Fibroblast of lung (primary cell): ENCODE results near the gene DENND6B. TPM values are rescaled to one million over a fixed set of nuclear protein-coding genes. Genes with fewer than 3 reads are reported as not detected.
A peak's percentile ranks its signal among the peaks of the same experiment; 100 is the strongest.

ENCODE experiments used
- DNase-seq, 2 donors: peaks; one replicate each; pipeline versions ENCODE4 v3.0.0 to v3.0.0-alpha.2; 2010; ENCODE audit warnings: low read depth in 2 of 2
- H2AFZ ChIP-seq: 2 replicates; pipeline ENCODE4 v1.5.1; 2012; ENCODE audit warnings: low read length, control low read depth, inconsistent platforms
- H3K27ac ChIP-seq: 2 replicates; pipeline ENCODE4 v1.5.1; 2011; ENCODE audit warnings: low read length, control low read depth; ENCODE audit not compliant: insufficient read depth
- H3K27me3 ChIP-seq: 2 replicates; pipeline ENCODE4 v1.5.1; 2011; ENCODE audit warnings: mild to moderate bottlenecking, low read length; ENCODE audit not compliant: control insufficient read depth, insufficient read depth
- H3K36me3 ChIP-seq: 2 replicates; pipeline ENCODE4 v1.5.1; 2011; ENCODE audit warnings: low read length; ENCODE audit not compliant: control insufficient read depth, insufficient read depth
- H3K4me1 ChIP-seq: 2 replicates; pipeline ENCODE4 v1.5.1; 2011; ENCODE audit warnings: low read length; ENCODE audit not compliant: control insufficient read depth, insufficient read depth; ENCODE audit errors: extremely low read depth
- H3K4me2 ChIP-seq: 2 replicates; pipeline ENCODE4 v1.5.1; 2011; ENCODE audit warnings: low read length, control low read depth; ENCODE audit not compliant: insufficient read depth; ENCODE audit errors: extremely low read depth
- H3K4me3 ChIP-seq, 4 experiments: fragments of 200-600 bp in 1 of 4; sonication (generic) in 1 of 4; replicated peaks in 1 of 4; 2 replicates each; pipeline ENCODE4 v1.5.1; 2011 to 2016; ENCODE audit warnings: low read length in 4 of 4, low read depth in 3 of 4, mild to moderate bottlenecking in 3 of 4, control low read depth in 2 of 4, inconsistent platforms in 1 of 4, mixed read lengths in 1 of 4; ENCODE audit not compliant: insufficient read depth in 1 of 4; ENCODE audit errors: control extremely low read depth in 1 of 4
- H3K79me2 ChIP-seq: 2 replicates; pipeline ENCODE4 v1.5.1; 2012; ENCODE audit warnings: mild to moderate bottlenecking, low read length, inconsistent platforms; ENCODE audit not compliant: control insufficient read depth, insufficient read depth
- H3K9ac ChIP-seq: 2 replicates; pipeline ENCODE4 v1.5.1; 2011; ENCODE audit warnings: mild to moderate bottlenecking, low read length, control low read depth; ENCODE audit not compliant: insufficient read depth
- H3K9me3 ChIP-seq: 2 replicates; pipeline ENCODE4 v1.5.1; 2012; ENCODE audit warnings: low read depth, low read length; ENCODE audit not compliant: control insufficient read depth, insufficient read depth
- H4K20me1 ChIP-seq: 2 replicates; pipeline ENCODE4 v1.5.1; 2011; ENCODE audit warnings: low read length; ENCODE audit not compliant: control insufficient read depth, insufficient read depth; ENCODE audit errors: extremely low read depth
- EZH2 ChIP-seq: IDR thresholded peaks from 2 replicates; pipeline ENCODE4 v1.5.1; 2012; ENCODE audit warnings: low read length, control low read depth, mild to moderate bottlenecking; ENCODE audit errors: missing control alignments
- polyA plus RNA-seq, 2 donors: library from polyadenylated mRNA; depleted of rRNA in 1 of 2; stranded (reverse) in 1 of 2; unstranded in 1 of 2; fragments of >200 nt; gene quantifications; 2 replicates each; pipeline ENCODE4 v1.2.1, GENCODE V29; 2011 to 2012; ENCODE audit warnings: missing spikeins in 1 of 2
- total RNA-seq: library from RNA; depleted of rRNA; stranded (reverse); fragments of >200 nt; gene quantifications from 2 replicates; pipeline ENCODE4 v1.2.1, GENCODE V29; 2014
- TF ChIP-seq, protein P1 (sequence below), 2 donors: IDR thresholded peaks in 1 of 2; conservative IDR thresholded peaks in 1 of 2; 1 replicate in 1 of 2; 2 replicates in 1 of 2; pipeline ENCODE4 v1.5.1; 2011 to 2012; ENCODE audit warnings: low read length in 2 of 2, control low read depth in 1 of 2, inconsistent platforms in 1 of 2, low read depth in 1 of 2, mild to moderate bottlenecking in 1 of 2

The DENND6B gene
- total and polyA plus RNA-seq, 2 donors (not counting 1 experiment from before 2014, with no cell fraction given) = 1.9 to 2.0 TPM

DNA sequence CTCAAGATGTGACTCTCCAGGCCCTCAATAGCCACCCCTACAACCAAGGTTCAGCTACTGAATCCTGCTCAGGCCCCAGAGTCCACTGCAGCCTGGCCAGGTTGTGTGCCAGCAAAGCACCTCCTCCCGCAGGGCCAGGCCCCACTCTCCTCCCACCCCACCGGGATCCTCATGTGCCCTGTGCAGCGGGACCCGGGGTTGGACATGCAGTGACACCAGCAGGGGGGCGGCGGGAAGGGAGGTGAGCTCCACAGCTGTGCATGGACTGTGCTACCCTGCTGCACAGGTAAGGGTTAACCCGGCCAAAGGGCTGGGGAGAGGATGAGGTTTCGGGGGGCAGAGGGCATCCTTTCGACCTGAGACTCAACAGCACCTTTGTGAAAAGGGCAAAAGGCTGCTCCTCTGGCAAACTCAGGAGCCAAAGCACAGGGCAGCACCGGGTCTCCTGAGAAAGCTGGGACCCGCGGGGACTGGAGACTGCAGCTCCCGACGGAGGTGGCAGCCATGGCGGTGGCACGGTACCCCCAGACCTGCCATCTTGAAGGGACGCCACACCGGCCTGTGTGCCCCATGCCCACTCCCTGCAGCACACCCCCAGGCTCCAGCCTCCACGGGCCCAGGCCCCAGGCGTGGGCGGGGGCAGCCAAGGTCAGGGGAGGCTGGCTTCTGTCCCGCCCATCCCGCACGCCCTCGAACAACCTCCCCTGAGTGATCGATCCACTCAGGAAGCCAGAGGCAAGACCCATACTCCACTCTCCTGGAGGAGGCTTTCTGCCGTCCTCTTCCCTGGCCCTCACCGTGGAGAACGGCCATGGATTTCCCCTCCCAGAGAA is 29.9 kb downstream of the DENND6B start:
- TF ChIP-seq EZH2 = no peak
- TF ChIP-seq, protein P1, sequence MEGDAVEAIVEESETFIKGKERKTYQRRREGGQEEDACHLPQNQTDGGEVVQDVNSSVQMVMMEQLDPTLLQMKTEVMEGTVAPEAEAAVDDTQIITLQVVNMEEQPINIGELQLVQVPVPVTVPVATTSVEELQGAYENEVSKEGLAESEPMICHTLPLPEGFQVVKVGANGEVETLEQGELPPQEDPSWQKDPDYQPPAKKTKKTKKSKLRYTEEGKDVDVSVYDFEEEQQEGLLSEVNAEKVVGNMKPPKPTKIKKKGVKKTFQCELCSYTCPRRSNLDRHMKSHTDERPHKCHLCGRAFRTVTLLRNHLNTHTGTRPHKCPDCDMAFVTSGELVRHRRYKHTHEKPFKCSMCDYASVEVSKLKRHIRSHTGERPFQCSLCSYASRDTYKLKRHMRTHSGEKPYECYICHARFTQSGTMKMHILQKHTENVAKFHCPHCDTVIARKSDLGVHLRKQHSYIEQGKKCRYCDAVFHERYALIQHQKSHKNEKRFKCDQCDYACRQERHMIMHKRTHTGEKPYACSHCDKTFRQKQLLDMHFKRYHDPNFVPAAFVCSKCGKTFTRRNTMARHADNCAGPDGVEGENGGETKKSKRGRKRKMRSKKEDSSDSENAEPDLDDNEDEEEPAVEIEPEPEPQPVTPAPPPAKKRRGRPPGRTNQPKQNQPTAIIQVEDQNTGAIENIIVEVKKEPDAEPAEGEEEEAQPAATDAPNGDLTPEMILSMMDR (conservative IDR thresholded peaks at IDR 0.05 in 1 of 2, IDR thresholded peaks at IDR 0.05 in 1 of 2; ENCODE audit: low read depth in 1 of 2, low read length in 2 of 2) = no peak
- Histone ChIP-seq H3K27me3 (no peaks in the 10 kb centered on the region), H4K20me1 (peaks cover 2% of the 10 kb centered on the region), H3K4me2 (peak overlapping the region; percentile 59), H3K4me1 (peaks cover 45% of the 10 kb centered on the region), H3K9me3 (no peaks in the 10 kb centered on the region), H2AFZ (no peak overlapping the region), H3K36me3 (peaks cover 8% of the 10 kb centered on the region), H3K9ac (no peak overlapping the region), H3K79me2 (peaks cover 91% of the 10 kb centered on the region), H3K4me3 (no peak overlapping the region), H3K27ac (no peak overlapping the region)
- no peak for DNase-seq

- no peaks in the 10 kb centered on the region for H3K9me3 ChIP-seq
- H3K4me2 ChIP-seq = peak overlapping the region; percentile 64
- H3K4me1 ChIP-seq = peaks cover 31% of the 10 kb centered on the region
- H3K27me3 ChIP-seq = no peaks in the 10 kb centered on the region
- peak overlapping the region; percentile 84 for H3K27ac ChIP-seq
- no peak for TF ChIP-seq EZH2
- TF ChIP-seq, protein P1 (conservative IDR thresholded peaks at IDR 0.05 in 1 of 2, IDR thresholded peaks at IDR 0.05 in 1 of 2; ENCODE audit: low read depth in 1 of 2, low read length in 2 of 2) = no peak
- no peak overlapping the region for H3K9ac ChIP-seq
- H3K79me2 ChIP-seq = peaks cover 92% of the 10 kb centered on the region
- no peak overlapping the region for H2AFZ ChIP-seq
- no peak overlapping the region for H3K4me3 ChIP-seq
- peaks cover 2% of the 10 kb centered on the region for H4K20me1 ChIP-seq
- DNase-seq = no peak
- peaks cover 25% of the 10 kb centered on the region for H3K36me3 ChIP-seq
Measured at GRCh38 chr22:50294319-50294656, 32.5 kb downstream of the DENND6B start.

- Histone ChIP-seq H3K27me3 (no peaks in the 10 kb centered on the region), H4K20me1 (no peaks in the 10 kb centered on the region), H2AFZ (no peak overlapping the region), H3K4me1 (peaks cover 29% of the 10 kb centered on the region), H3K9me3 (no peaks in the 10 kb centered on the region), H3K9ac (peak overlapping the region; percentile 58), H3K27ac (peak overlapping the region; percentile 84), H3K79me2 (peaks cover 93% of the 10 kb centered on the region), H3K4me2 (peak overlapping the region; percentile 64), H3K4me3 (peak overlapping the region in 2 of 4 experiments; percentile 22 to 39), H3K36me3 (peaks cover 31% of the 10 kb centered on the region)
- TF ChIP-seq EZH2 = no peak
- TF ChIP-seq, protein P1 (conservative IDR thresholded peaks at IDR 0.05 in 1 of 2, IDR thresholded peaks at IDR 0.05 in 1 of 2; ENCODE audit: low read depth in 1 of 2, low read length in 2 of 2) = no peak
- peak; percentile 52 to 82 for DNase-seq
Measured at GRCh38 chr22:50293441-50294318, 33.1 kb downstream of the DENND6B start.
